Measurements from ENCODE around the gene SPTBN1.

DNA sequence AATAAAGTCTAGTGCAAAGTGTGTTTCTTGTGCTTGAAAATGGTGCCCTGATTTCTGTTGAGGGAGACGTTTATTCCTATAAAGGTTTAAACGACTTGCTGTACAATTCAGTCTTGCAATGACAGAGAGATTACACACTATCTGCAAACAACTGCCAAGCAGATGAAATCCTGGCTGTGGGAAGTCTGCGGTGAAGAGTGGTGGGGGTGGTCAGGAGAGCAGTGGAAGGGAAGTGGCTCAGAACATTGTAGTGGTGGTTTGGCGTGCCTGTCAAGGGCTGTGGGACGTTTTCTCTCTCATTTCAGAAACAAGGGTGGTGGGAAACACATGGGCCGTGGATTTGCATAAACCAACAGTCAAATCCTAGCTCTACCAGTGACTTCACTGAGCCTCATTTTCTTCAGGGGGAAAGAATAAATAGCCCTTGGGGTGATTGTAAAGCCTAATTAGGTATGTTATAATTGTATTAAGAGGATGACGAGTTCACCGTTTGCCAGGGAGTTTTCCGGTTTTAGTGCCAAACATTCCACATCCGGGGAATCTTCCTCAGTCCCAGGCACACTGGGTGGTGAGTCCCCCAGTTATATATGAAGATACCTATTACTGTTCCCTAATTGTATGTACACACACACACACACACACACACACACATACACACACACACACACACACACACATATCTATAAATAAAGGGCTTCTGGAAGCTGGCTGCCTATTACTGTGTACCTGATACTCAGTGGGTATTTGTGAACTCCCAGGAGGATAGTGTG is 115.0 kb downstream of the SPTBN1 start:
- TF ChIP-seq ZNF423 (CRISPR knock-in tag; IDR thresholded peaks at IDR 0.05) (no peak), JUN (CRISPR knock-in tag; IDR thresholded peaks at IDR 0.05) (no peak), ZBTB21 (CRISPR knock-in tag; IDR thresholded peaks at IDR 0.05; ENCODE audit: borderline replicate concordance) (no peak), HMGXB4 (CRISPR knock-in tag; IDR thresholded peaks at IDR 0.05) (no peak)
- TF ChIP-seq, protein P1, sequence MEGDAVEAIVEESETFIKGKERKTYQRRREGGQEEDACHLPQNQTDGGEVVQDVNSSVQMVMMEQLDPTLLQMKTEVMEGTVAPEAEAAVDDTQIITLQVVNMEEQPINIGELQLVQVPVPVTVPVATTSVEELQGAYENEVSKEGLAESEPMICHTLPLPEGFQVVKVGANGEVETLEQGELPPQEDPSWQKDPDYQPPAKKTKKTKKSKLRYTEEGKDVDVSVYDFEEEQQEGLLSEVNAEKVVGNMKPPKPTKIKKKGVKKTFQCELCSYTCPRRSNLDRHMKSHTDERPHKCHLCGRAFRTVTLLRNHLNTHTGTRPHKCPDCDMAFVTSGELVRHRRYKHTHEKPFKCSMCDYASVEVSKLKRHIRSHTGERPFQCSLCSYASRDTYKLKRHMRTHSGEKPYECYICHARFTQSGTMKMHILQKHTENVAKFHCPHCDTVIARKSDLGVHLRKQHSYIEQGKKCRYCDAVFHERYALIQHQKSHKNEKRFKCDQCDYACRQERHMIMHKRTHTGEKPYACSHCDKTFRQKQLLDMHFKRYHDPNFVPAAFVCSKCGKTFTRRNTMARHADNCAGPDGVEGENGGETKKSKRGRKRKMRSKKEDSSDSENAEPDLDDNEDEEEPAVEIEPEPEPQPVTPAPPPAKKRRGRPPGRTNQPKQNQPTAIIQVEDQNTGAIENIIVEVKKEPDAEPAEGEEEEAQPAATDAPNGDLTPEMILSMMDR (IDR thresholded peaks at IDR 0.05), result no peak

All from WTC11 (cell line).